CD14-positive monocyte (primary cell): Measurements from ENCODE around the gene CEL. TPM values are rescaled to one million over a fixed set of nuclear protein-coding genes. Genes with fewer than 3 reads are reported as not detected.

Source experiments
- DNase-seq, 3 donors: peaks; one replicate each; pipeline ENCODE4 v3.0.0-alpha.2; 2011 to 2022
- H2AFZ ChIP-seq: 2 replicates; pipeline ENCODE4 v1.6.0; 2012; ENCODE audit warnings: mild to moderate bottlenecking, low read depth, low read length, inconsistent platforms; ENCODE audit not compliant: insufficient read depth, poor library complexity, severe bottlenecking
- H3K27ac ChIP-seq, 2 donors: 1 replicate in 1 of 2; 2 replicates in 1 of 2; pipeline ENCODE4 v1.5.1; 2012 to 2013; ENCODE audit warnings: low read length in 2 of 2, control low read depth in 1 of 2, inconsistent platforms in 1 of 2, low read depth in 1 of 2, mild to moderate bottlenecking in 1 of 2
- H3K27me3 ChIP-seq, 2 donors: one replicate each; pipeline versions ENCODE4 v1.6.0 to v1.6.1; 2011 to 2013; ENCODE audit warnings: low read length in 2 of 2; ENCODE audit not compliant: control insufficient read depth in 2 of 2, insufficient read depth in 2 of 2
- H3K36me3 ChIP-seq, 2 donors: replicated peaks in 1 of 2; 1 replicate in 1 of 2; 2 replicates in 1 of 2; pipeline versions ENCODE4 v1.5.1 to v1.6.1; 2012 to 2013; ENCODE audit warnings: low read length in 2 of 2, control low read depth in 1 of 2, inconsistent platforms in 1 of 2, mild to moderate bottlenecking in 1 of 2; ENCODE audit not compliant: insufficient read depth in 2 of 2, control insufficient read depth in 1 of 2
- H3K4me1 ChIP-seq, 2 donors: 1 replicate in 1 of 2; 2 replicates in 1 of 2; pipeline versions ENCODE4 v1.5.1 to v1.6.1; 2012 to 2013; ENCODE audit warnings: low read length in 2 of 2, control low read depth in 1 of 2, inconsistent platforms in 1 of 2, mild to moderate bottlenecking in 1 of 2, moderate library complexity in 1 of 2; ENCODE audit not compliant: insufficient read depth in 2 of 2, control insufficient read depth in 1 of 2
- H3K4me2 ChIP-seq: replicated peaks from 2 replicates; pipeline ENCODE3; 2012; ENCODE audit warnings: low read length, moderate library complexity, mild to moderate bottlenecking; ENCODE audit not compliant: poor library complexity, severe bottlenecking; ENCODE audit errors: extremely low read depth
- H3K4me3 ChIP-seq, 3 experiments: fragments of 200-600 bp in 1 of 3; sonication (generic) in 1 of 3; replicated peaks in 1 of 3; 1 replicate in 2 of 3; 2 replicates in 1 of 3; pipeline ENCODE4 v1.5.1; 2011 to 2013; ENCODE audit warnings: low read length in 3 of 3, mild to moderate bottlenecking in 3 of 3, control low read depth in 2 of 3, low read depth in 2 of 3, inconsistent platforms in 1 of 3, moderate library complexity in 1 of 3
- H3K79me2 ChIP-seq: 2 replicates; pipeline ENCODE4 v1.6.0; 2012; ENCODE audit warnings: mild to moderate bottlenecking, control low read depth, inconsistent platforms, low read length, moderate library complexity; ENCODE audit not compliant: insufficient read depth
- H3K9ac ChIP-seq: 2 replicates; pipeline ENCODE4 v1.6.0; 2017; ENCODE audit warnings: low read length, mild to moderate bottlenecking; ENCODE audit not compliant: insufficient read depth, poor library complexity, severe bottlenecking
- H3K9me3 ChIP-seq, 2 donors: replicated peaks in 1 of 2; 1 replicate in 1 of 2; 2 replicates in 1 of 2; pipeline versions ENCODE4 v1.5.1 to v1.6.1; 2012 to 2013; ENCODE audit warnings: low read length in 2 of 2, control low read depth in 1 of 2; ENCODE audit not compliant: control insufficient read depth in 1 of 2, insufficient read depth in 1 of 2
- H4K20me1 ChIP-seq: 2 replicates; pipeline ENCODE4 v1.6.0; 2012; ENCODE audit warnings: mild to moderate bottlenecking, low read length, control low read depth, moderate library complexity; ENCODE audit not compliant: insufficient read depth
- H3K27ac Mint-ChIP-seq, 7 donors: one replicate each; pipeline ENCODE4 v1.8.0; 2020; ENCODE audit warnings: mild to moderate bottlenecking in 7 of 7, mixed read lengths in 7 of 7, moderate library complexity in 6 of 7, inconsistent platforms in 2 of 7
- H3K27me3 Mint-ChIP-seq, 3 donors: one replicate each; pipeline ENCODE4 v1.8.0; 2021 to 2022; ENCODE audit warnings: low read depth in 3 of 3, mild to moderate bottlenecking in 3 of 3, mixed read lengths in 3 of 3, moderate library complexity in 3 of 3, inconsistent platforms in 1 of 3
- H3K36me3 Mint-ChIP-seq, 2 donors: one replicate each; pipeline ENCODE4 v1.8.0; 2020; ENCODE audit warnings: mixed read lengths in 2 of 2, inconsistent platforms in 1 of 2, mild to moderate bottlenecking in 1 of 2
- H3K4me1 Mint-ChIP-seq: one replicate; pipeline ENCODE4 v1.8.0; 2020; ENCODE audit warnings: mild to moderate bottlenecking, mixed read lengths
- H3K4me3 Mint-ChIP-seq, 2 donors: one replicate each; pipeline ENCODE4 v1.8.0; 2020; ENCODE audit warnings: mild to moderate bottlenecking in 2 of 2, mixed read lengths in 2 of 2, moderate library complexity in 1 of 2
- H3K9me3 Mint-ChIP-seq, 7 donors: one replicate each; pipeline ENCODE4 v1.8.0; 2020 to 2022; ENCODE audit warnings: mixed read lengths in 7 of 7, mild to moderate bottlenecking in 6 of 7, moderate library complexity in 6 of 7, inconsistent platforms in 2 of 7
- CTCF ChIP-seq: fragments of 200-600 bp; IDR thresholded peaks from one replicate; pipeline ENCODE4 v1.8.0; 2022; ENCODE audit warnings: antibody characterized with exemption, mild to moderate bottlenecking
- WGBS: methylation state at CpG from one replicate; pipeline ENCODE4 v1.1.5; 2013; ENCODE audit warnings: missing lambda C conversion rate; ENCODE audit not compliant: insufficient coverage; 5-methylcytosine and 5-hydroxymethylcytosine counted together
- intact Hi-C, 2 donors: fragments of 100-400 bp; cut with micrococcal nuclease; formaldehyde crosslinking; loops; one replicate each; pipeline versions ENCODE4 v1.15.0 to v1.15.1; 2023
- polyA plus RNA-seq, 3 donors: library from polyadenylated mRNA; depleted of rRNA in 1 of 3; unstranded in 2 of 3; stranded (reverse) in 1 of 3; fragments of 300-500 nt in 2 of 3; fragments of >200 nt in 1 of 3; fragmentation: Illumina TruSeq in 2 of 3; gene quantifications; 1 replicate in 2 of 3; 2 replicates in 1 of 3; pipeline ENCODE4 v1.2.3, GENCODE V29; 2012 to 2021

CEL gene
- polyA plus RNA-seq, 3 donors: 0.24 TPM; not detected in 2

- Histone ChIP-seq H3K9me3 (peaks cover 0 to 11% of the 10 kb centered on the region in 2 donors), H3K4me1 (no peaks in the 10 kb centered on the region), H3K79me2 (no peaks in the 10 kb centered on the region), H3K9ac (no peak overlapping the region), H3K27me3 (no peaks in the 10 kb centered on the region), H3K4me2 (no peak overlapping the region), H2AFZ (no peak overlapping the region), H3K4me3 (no peak overlapping the region), H3K27ac (no peak overlapping the region), H4K20me1 (peaks cover 14% of the 10 kb centered on the region), H3K36me3 (peaks cover 60 to 75% of the 10 kb centered on the region in 2 donors)
- H3K9me3 Mint-ChIP-seq: peaks cover 10 to 24% (median 18%) of the 10 kb centered on the region in 7 donors
- peaks cover 0 to 5% (median 0%) of the 10 kb centered on the region in 3 donors for H3K27me3 Mint-ChIP-seq
- H3K4me1 Mint-ChIP-seq: no peaks in the 10 kb centered on the region
- intact Hi-C loops: no loop called here
- WGBS: over 99% methylated on average over 10 of the region's 13 CpGs
- no peak for TF ChIP-seq CTCF
- no peak overlapping the region for H3K27ac Mint-ChIP-seq
- no peak for DNase-seq
- H3K36me3 Mint-ChIP-seq: peaks cover 64 to 81% of the 10 kb centered on the region in 2 donors
- no peak overlapping the region for H3K4me3 Mint-ChIP-seq
These were observed 39.0 kb downstream of the CEL start for GRCh38 chr9:133100506-133101355.

GRCh38 chr9:133101356-133102189 is 39.8 kb downstream of the CEL start:
- H3K27ac ChIP-seq: no peak overlapping the region
- DNase-seq: peak in 1 of 3 donors; percentile 3
- peaks cover 0 to 10% of the 10 kb centered on the region in 2 donors for H3K9me3 ChIP-seq
- H3K4me2 ChIP-seq: no peak overlapping the region
- no peaks in the 10 kb centered on the region for H3K4me1 ChIP-seq
- H3K4me3 ChIP-seq: no peak overlapping the region
- Mint-ChIP-seq H3K36me3 (peaks cover 68 to 87% of the 10 kb centered on the region in 2 donors), H3K27ac (peak overlapping the region in 1 of 7 donors; percentile 6), H3K4me1 (no peaks in the 10 kb centered on the region), H3K9me3 (peaks cover 2 to 16% (median 9%) of the 10 kb centered on the region in 7 donors), H3K27me3 (peaks cover 0 to 5% (median 0%) of the 10 kb centered on the region in 3 donors), H3K4me3 (no peak overlapping the region)
- no peak overlapping the region for H2AFZ ChIP-seq
- peaks cover 14% of the 10 kb centered on the region for H4K20me1 ChIP-seq
- no peaks in the 10 kb centered on the region for H3K27me3 ChIP-seq
- intact Hi-C loops: no loop called here
- H3K79me2 ChIP-seq: no peaks in the 10 kb centered on the region
- no peak for TF ChIP-seq CTCF
- H3K36me3 ChIP-seq: peaks cover 63 to 80% of the 10 kb centered on the region in 2 donors
- 97% methylated on average over 29 of the region's 32 CpGs for WGBS
- H3K9ac ChIP-seq: no peak overlapping the region
